Effector CD8-positive, alpha-beta T cell (primary cell): Measurements from ENCODE around the gene OPCML.

ENCODE experiments used
- DNase-seq: peaks from one replicate; lab custom pipeline; 2025; lab: John Stamatoyannopoulos, UW

The OPCML gene

DNA sequence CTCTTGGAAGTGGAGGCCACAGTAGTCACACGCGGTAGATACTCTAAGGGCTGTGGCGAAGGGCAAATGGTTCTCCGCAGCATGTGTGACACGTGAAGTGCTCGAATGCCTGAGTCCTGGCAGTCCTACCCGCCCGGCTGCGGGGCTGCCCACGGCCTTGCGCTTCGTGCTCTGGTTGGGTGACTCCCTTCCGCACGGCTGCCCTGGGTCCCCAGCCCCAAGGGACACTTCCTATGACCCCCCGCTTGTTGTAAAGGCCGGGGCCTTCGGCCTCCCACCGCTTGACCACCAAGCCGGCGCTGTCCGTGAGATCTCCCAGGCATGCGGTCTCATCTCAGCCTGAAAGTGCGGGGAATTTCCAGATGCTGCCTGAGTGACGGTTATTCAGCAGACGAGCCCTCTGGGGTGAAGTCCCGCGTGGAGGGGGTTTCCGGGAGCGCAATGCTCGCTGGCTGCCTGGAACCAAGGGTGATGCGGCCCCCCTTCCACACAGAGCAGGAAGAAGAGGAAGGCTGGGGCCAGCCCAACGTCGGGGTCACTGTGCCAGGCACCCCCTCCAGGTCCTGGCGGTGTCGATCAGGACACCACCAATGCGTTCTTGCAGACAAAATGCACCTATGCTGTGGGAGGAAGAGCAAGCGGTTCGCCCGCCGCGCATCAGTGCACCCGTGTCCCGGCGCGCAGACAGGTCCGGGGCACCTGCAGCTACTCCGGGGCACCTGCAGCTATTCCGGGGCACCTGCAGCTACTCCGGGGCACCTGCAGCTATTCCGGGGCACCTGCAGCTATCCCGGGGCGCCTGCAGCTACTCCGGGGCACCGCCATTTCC lies 171.2 kb downstream of the OPCML start:
- no peak for DNase-seq

GRCh38 chr11:133355095-133355494 lies 177.2 kb downstream of the OPCML start:
- DNase-seq: no peak

DNA sequence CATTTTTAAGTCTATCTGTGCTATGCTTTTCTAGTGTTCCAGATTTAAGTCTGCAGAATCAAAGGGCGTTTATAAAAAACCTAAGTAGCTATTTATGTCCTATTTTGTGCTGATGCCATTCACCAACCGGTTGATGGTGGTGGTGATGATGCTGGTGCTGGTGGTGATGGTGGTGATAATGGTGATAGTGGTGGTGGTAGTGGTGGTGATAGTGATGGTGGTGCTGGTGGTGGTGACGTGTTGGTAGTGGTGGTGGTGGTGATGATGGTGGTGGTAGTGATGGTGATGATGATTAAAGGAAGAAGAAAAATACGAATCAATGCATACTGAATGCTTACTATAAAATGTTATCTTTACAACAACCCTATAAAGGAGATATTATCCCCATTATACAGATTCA lies 178.2 kb downstream of the OPCML start:
- DNase-seq: no peak

DNA sequence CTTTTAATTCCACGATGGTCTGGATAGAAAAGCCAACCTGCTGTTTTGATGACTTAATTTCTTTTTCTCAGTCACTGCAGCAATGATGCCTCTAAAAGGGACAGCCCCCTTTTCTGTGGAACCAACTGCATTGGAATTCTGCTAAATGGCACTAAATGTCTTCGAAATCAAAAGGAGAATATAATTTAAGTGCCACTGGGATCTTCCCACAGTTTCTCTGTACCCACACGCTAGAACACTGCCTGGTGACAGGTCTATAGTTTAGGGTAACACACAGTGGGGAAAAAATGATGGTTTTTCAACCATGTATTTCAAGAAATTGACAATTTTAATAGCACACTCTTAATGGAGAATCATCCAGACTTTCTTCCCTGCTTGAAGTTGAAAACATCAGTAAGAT lies 182.3 kb downstream of the OPCML start:
- DNase-seq: no peak

DNA sequence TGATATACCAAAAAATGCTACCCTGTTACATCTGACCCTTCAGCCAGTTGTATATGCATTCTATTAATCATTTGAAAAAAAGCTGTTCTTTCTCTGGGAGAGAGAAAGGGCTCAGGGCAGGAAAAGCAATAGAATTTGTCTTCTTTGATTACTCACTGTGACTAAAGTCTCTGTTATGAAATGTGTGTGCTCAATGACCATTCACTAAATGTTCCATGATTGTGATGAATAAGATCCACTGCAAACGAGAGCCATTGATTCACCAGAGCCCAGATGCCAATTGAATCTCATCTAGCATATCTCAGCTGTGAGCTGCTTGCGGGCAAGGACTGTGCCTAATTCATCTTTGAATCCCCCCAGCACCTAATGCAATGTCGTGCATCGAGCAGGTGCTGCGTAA lies 184.3 kb downstream of the OPCML start:
- DNase-seq: no peak

- DNase-seq: no peak
Observed at GRCh38 chr11:133346137-133346536, 186.2 kb downstream of the OPCML start.

GRCh38 chr11:133343951-133344350 lies 188.3 kb downstream of the OPCML start:
- no peak for DNase-seq

GRCh38 chr11:133339495-133340140 lies 192.7 kb downstream of the OPCML start:
- DNase-seq: no peak

DNA sequence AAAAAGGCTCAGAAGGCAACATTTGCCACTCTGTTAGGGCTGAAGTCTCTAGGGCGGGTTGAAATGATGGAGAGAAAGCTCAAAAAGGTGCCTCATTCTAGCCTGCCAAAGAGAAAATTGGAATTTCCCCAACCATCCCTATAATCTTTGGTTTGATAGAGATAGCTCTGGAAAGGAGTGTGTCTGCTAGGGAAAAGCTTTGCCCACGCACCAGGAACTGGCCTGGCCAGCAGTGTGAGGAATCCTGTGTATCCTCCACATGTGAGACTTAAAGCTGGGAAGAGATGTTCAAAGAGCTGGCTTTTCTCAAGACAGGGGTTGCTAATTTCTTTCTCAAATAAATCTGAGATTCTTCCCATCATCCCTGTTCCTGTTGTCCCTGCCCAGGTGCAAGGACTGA lies 193.7 kb downstream of the OPCML start:
- DNase-seq: no peak

- DNase-seq: no peak
Observed at GRCh38 chr11:133337951-133338418, 194.3 kb downstream of the OPCML start.

DNA sequence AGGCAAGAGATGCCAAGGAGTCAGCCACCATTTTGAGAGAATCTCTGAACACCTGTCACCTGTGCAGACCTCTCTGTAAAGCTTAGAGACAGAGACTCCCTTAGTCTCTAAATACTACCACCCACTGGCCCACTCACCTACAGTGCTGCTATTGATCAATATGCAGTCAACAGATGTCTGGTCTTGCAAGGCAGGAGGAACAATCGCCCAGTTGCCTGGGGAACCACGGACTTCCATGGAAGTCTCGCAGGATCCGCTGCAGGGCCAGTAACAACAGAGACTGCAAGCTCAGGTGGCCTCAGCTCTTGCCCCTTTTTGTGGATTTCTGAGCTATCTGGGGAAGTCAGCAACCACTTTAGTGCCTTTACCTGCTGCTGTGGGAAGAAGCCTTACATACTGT lies 195.1 kb downstream of the OPCML start:
- DNase-seq: no peak

GRCh38 chr11:133331031-133331430 lies 201.3 kb downstream of the OPCML start:
- DNase-seq: no peak

DNA sequence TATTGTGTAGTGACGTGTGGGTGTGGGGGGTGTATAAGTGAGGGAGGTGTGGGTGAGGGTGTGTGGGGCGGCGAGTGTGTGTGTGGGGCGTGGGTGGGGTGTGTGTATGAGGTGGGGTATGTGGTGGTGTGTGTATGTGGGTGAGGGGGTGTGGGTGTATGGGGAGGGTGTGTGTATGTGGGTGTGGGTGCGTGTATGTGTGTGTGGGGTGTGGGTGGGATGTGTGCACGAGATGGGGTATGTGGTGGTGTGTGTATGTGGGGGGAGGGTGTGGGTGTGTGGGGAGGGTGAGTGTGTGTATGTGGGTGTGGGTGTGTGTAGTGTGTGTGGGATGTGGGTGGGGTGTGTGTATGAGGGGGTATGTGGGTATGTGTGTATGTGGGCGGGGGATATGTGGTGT lies 205.5 kb downstream of the OPCML start:
- DNase-seq: no peak

DNA sequence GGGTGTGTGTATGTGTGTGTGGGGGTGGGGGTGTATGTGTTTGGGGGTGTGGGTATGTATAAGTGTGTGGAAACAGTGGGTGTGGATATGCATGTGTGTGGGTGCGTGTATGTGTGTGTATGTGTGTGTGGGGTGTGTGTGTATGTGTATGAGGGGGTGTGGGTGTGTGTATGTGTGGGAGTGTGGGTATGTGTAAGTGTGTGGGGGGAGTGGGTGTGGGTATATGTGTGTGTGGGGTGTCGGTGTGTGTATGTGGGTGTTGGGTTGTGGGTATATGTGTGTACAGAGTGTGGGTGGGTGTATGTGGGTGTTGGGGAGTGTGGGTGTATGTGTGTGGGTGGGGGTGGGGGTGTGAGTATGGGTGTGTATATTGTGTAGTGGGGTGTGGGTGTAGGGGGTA lies 206.0 kb downstream of the OPCML start:
- no peak for DNase-seq

DNA sequence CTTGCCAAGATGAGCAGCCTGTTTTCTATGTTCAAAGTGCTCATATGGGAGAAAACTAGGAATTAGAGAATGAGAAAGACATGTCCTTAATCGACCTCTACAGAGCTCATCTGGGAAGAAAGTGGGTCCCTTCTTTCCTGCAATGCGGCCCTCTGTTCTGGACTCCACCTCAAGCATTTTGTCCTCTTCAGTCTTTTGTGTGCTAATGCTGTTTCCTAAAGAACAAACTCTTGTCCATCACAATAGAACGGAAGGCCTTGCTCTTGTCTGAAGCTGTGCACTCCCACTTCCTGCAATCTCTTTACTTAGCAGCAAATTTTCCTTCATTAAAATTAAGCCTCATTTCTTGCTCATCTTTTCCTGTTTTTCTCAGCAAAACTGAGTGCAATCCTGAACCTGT lies 206.6 kb downstream of the OPCML start:
- DNase-seq: no peak

DNA sequence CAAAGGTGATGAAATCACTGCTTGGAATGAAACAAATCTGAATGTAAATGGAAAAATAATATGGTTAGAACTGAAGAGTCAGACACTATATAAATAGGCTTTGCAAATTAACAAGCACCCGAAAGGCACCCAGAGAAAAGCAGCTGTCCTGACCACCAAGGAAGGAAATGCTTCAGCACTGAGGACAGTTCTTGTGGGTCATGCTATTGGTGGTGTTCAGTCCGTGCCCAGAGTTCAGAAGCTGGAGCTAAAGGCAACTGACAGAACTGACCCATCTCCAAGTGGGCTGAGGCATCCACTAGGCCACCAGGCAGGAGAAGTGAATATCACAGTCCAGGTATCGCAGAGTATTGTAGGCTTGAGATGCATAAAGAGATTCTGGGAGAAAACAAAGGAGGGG lies 208.9 kb downstream of the OPCML start:
- no peak for DNase-seq

DNA sequence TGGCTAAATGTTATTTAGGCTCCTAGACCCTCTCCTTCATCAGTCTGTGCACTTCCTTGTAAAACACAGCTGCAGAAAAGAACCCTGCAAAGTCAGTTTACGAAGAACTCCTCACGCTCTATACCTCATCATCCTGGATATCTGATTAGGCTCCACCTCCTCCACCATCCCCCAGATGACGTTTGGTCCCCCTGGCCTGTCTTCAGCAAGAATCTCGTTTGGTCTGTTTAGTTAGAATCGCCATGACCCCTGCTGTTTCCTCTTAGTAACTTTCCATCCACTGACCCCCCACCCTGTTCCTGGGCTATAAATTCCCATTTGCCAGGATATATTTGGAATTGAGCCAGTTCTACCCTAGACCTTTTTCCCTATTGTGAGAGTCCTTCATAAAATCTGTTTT lies 214.1 kb downstream of the OPCML start:
- no peak for DNase-seq

GRCh38 chr11:133311230-133311629 lies 221.1 kb downstream of the OPCML start:
- DNase-seq: no peak

GRCh38 chr11:133306019-133306418 lies 226.3 kb downstream of the OPCML start:
- DNase-seq: no peak

- DNase-seq: no peak
Observed at GRCh38 chr11:133305208-133305956, 226.9 kb downstream of the OPCML start.

DNA sequence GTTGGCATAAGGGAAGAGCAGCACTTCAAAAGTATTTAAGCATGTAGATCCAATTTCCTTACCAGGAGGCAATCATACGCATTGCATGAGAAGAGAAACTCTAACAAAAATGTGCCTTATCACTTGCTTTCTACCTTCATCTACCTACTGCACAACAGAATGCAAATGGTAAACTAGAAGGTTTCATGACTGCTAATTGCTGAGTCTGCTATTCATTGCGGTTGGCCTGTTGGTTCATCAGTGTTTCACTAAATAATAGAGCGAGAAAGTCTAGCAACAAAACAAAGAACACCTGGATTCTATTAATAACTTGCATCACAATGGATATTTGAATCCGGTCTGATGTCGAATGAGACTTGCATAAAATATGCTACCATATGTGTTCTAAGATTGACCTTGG lies 229.0 kb downstream of the OPCML start:
- DNase-seq: no peak

- no peak for DNase-seq
Observed at GRCh38 chr11:133302056-133302455, 230.2 kb downstream of the OPCML start.

DNA sequence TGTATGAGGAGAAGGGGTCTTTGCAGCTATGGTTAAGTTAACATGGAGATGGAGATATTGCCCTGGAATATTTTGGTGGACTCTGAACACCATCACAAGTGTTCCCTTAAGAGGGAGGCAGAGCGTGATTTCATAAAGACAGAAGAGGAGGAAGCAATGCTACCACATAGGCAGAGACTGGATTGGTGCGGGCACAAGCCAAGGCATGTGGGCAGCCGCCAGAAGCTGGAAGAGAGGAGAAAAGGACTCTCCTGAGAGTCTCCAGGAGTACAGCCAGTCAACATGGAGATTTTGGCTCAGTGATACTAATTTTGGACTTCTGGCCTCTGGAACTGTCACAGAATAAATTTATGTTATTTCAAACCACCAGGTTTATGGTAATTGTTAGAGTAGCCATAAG lies 231.6 kb downstream of the OPCML start:
- no peak for DNase-seq
